Measurements from ENCODE around the gene LSP1. TPM values are rescaled to one million over a fixed set of nuclear protein-coding genes. Genes with fewer than 3 reads are reported as not detected.

Gene LSP1
- total and polyA plus RNA-seq, 2 of the 4 experiments (the other 2 are of a cell fraction) = not detected

- TF ChIP-seq CTCF (conservative IDR thresholded peaks at IDR 0.05; ENCODE audit: low read depth, low read length) (peak; percentile 86), RFX5 (IDR thresholded peaks at IDR 0.05; ENCODE audit: low read depth, low read length) (no peak)
Measured at GRCh38 chr11:1882265-1883238, 29.7 kb downstream of the LSP1 start (continued).
